Measurements from ENCODE around the gene WDR49.

The WDR49 gene

DNA sequence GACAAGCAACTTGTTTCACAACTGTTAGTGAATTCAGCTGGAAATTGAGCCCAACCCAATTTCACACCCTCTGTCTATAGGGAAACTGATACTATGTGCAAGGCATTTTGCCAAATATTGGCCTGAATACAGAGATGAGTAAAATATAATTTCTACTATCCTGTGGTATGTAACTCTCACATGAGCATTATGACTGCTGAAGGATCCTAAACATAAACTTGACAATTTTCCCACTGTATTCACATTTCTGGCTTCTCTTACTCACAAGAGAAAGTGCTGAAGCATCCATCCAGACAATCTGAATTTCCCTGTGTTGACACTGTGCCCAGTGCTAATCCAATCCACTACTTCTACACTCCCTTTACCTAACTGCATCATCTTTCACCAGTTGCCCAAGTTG lies 208.3 kb downstream of the WDR49 start:
- in situ Hi-C loops (cut with MboI; ENCODE audit: low pct_unique_long_range_greater_than_20kb, low sequenced_read_pairs) = no loop called here
- no peak for DNase-seq

DNA sequence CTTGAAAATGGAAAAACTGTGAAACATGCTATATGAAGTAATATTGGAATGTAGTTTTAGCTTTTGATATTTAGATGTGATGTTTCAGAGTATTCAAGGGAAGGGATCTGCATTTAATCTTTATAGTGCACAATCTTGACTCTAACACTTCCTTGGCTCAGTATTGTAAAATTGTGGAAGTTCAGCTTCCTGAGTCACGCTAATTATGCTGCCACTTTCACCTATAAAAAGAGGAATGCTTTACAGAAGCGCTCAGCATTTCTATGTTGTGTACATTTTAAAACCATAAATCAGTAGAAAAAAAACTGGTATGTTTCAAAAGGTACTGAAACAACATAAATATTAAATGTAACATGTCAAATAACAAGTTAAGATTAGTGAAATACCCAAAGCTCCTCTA lies 212.5 kb downstream of the WDR49 start:
- DNase-seq = no peak
- in situ Hi-C loops (cut with MboI; ENCODE audit: low pct_unique_long_range_greater_than_20kb, low sequenced_read_pairs) = no loop called here

DNA sequence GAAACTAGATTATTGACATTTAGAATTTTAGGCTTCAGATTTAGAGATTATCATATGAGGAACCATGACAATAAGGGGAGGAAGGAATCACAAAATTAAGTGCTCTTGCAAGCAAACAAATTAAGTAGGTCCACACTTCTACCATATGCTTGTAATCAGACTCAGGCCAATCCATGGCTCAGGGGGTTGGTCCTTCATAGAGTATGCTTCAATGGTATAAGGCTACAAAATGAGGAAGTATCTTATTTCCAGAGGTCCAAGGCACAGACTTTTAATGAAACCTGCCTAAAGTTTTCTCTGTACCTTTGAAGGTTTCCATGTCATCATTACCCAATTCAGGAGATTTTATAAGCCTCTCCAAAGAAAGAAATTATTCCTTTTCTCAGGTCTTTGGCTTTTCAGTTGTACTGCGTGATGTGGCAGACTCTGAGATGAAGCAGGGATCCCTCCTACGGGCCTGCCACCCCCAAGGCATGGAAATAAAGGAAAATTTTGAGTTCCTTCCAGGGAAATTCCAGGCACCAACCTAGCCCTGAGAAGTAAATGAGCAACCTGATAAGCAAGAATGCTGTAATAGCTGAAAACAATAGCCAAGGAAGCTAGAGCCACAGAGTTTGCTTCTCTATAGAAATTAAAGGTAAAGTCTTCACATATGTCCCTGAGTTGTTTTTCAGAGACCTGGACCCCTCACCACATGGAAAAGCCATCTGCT lies 216.2 kb downstream of the WDR49 start:
- peak; percentile 3 for DNase-seq
- in situ Hi-C loops (cut with MboI; ENCODE audit: low pct_unique_long_range_greater_than_20kb, low sequenced_read_pairs) = no loop called here
